Mesangial cell (primary cell): ENCODE data around the gene GALNT15. TPM values are rescaled to one million over a fixed set of nuclear protein-coding genes. Genes with fewer than 3 reads are reported as not detected.

Experiments used
- total RNA-seq: library from RNA; depleted of rRNA; stranded (reverse); fragments of >200 nt; gene quantifications from 2 replicates; pipeline ENCODE4 v1.2.3, GENCODE V29; 2015

Gene GALNT15, protein sequence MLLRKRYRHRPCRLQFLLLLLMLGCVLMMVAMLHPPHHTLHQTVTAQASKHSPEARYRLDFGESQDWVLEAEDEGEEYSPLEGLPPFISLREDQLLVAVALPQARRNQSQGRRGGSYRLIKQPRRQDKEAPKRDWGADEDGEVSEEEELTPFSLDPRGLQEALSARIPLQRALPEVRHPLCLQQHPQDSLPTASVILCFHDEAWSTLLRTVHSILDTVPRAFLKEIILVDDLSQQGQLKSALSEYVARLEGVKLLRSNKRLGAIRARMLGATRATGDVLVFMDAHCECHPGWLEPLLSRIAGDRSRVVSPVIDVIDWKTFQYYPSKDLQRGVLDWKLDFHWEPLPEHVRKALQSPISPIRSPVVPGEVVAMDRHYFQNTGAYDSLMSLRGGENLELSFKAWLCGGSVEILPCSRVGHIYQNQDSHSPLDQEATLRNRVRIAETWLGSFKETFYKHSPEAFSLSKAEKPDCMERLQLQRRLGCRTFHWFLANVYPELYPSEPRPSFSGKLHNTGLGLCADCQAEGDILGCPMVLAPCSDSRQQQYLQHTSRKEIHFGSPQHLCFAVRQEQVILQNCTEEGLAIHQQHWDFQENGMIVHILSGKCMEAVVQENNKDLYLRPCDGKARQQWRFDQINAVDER
- 0.33 and 4.3 TPM in 2 replicates for total RNA-seq

DNA sequence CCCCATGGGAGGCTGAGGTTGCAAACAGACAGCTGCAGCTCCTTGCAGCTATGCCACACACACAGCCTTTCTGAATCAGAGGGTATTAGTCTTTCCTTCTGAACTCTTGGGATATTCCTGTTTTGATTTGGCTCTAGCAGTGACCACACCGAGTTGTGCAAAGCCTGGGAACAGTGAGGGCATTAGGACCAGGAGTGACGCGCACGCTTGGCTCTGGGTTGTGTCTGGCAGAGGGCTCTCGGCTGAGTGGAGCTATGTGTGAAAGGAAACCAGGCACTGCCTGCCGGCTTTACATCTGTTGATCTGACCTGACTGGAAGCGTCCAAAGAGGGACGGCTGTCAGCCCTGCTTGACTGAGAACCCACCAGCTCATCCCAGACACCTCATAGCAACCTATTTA, at the start of gene GALNT15:
Gene GALNT15, plus strand, starts transcription at position 292 of the 400 bp plus-strand sequence. CDS start 472 bp downstream, outside the sequence.

DNA sequence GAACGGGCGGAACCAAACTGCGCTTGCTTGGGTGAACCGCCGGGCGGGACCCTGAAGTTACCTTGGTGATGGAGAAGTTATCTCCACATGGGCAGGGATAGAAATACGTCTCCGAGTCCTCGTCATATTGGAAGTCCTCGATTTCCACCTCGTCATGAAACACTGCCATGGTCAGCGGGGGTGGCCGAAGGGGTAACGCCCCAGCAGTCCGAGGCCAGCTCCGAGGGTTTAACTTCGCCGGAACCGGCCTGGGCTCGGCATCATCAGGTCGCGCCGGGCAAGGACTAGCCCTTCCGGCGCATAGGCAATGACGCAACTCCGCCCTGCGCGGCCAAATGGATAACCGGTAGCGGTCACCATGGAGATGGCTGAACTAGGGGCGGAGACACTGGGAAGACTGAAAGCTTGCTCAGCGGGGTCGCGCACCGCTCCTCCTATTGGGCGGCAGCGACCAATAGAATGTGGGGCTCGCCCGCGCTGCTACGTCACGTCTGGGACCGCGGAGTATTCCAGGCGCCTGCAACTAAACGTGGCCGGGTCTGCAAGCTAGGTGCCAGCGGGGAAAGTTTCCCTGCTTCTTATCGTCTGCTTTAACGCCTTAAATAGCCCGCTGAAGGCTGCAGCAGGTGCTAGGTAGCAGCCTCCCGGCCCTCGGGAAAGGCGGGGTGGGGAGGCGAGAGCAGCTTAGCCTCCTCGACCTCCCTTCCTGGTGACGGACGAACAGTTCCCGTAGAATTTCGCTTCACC, 90.4 kb downstream of the GALNT15 start, which contains the start of the genes DPH3 and OXNAD1:
Gene DPH3, minus strand, starts transcription at position 236 of the 747 bp plus-strand sequence. Its CDS starts 67 bp downstream, at position 169.
Gene OXNAD1, plus strand, starts transcription at position 505 of the 747 bp plus-strand sequence. CDS start 5,741 bp downstream, outside the sequence.

Other genes with a start within 250 kb of the GALNT15 start
- 8.0 and 12.4 TPM in 2 replicates for gene DPH3, start 90.3 kb downstream of the GALNT15 start, total RNA-seq
- gene OXNAD1, start 90.5 kb downstream of the GALNT15 start, total RNA-seq: 8.8 and 9.8 TPM in 2 replicates